Gastroesophageal sphincter (tissue), 3 donors: Measurements from ENCODE around the gene ESR1.

Experiments used
- CTCF ChIP-seq, 4 experiments: fragments of 200-600 bp in 2 of 4; fragments of 450-650 bp in 2 of 4; sonication (generic) in 1 of 4; IDR thresholded peaks; one replicate each; pipeline ENCODE4 v1.5.1; 2017 to 2019; ENCODE audit warnings: antibody characterized with exemption in 4 of 4, mild to moderate bottlenecking in 2 of 4, moderate library complexity in 2 of 4
- POLR2A ChIP-seq, 2 donors: fragments of 450-650 bp; IDR thresholded peaks; one replicate each; pipeline ENCODE4 v1.6.1; 2017; ENCODE audit warnings: antibody characterized with exemption in 2 of 2, mild to moderate bottlenecking in 2 of 2, moderate library complexity in 1 of 2
- POLR2AphosphoS5 ChIP-seq: sonication (generic); formaldehyde crosslinking; IDR thresholded peaks from one replicate; pipeline ENCODE4 v1.6.1; 2017; ENCODE audit warnings: antibody characterized with exemption

- TF ChIP-seq POLR2A (IDR thresholded peaks at IDR 0.05), result no peak
- TF ChIP-seq CTCF (IDR thresholded peaks at IDR 0.05), result no peak
- no peak for TF ChIP-seq POLR2AphosphoS5
These were observed 255.0 kb downstream of the ESR1 start for GRCh38 chr6:152062476-152062875.
